SK-N-SH treated with all-trans-retinoic acid at 6 μM for 48 hours (cell line): Measurements from ENCODE around the gene OIT3.

Source experiments
- ARNTL ChIP-seq: fragments of 450-650 bp; formaldehyde crosslinking; IDR thresholded peaks from 2 replicates; pipeline ENCODE4 v1.5.0; 2020; ENCODE audit warnings: low read depth, mild to moderate bottlenecking, moderate library complexity, borderline replicate concordance
- CSDC2 ChIP-seq: fragments of 250-450 bp; sonication (Bioruptor Pico); IDR thresholded peaks from 2 replicates; pipeline ENCODE4 v1.5.0; 2020; ENCODE audit warnings: mild to moderate bottlenecking, moderate library complexity
- ISL1 ChIP-seq: fragments of 250-450 bp; sonication (Bioruptor Pico); IDR thresholded peaks from 2 replicates; pipeline ENCODE4 v2.1.2; 2022; ENCODE audit warnings: mild to moderate bottlenecking, moderate library complexity
- PPARA ChIP-seq: fragments of 250-450 bp; sonication (Bioruptor Pico); IDR thresholded peaks from 2 replicates; pipeline ENCODE4 v1.5.0; 2020; ENCODE audit warnings: mild to moderate bottlenecking, borderline replicate concordance
- RARB ChIP-seq: fragments of 250-450 bp; sonication (Bioruptor Pico); IDR thresholded peaks from 2 replicates; pipeline ENCODE4 v1.8.0; 2021; ENCODE audit warnings: mild to moderate bottlenecking, moderate library complexity
- SNAI2 ChIP-seq: fragments of 250-450 bp; sonication (Bioruptor Pico); IDR thresholded peaks from 2 replicates; pipeline ENCODE4 v1.5.0; 2020; ENCODE audit warnings: mild to moderate bottlenecking, moderate library complexity
- TCF4 ChIP-seq: fragments of 250-450 bp; sonication (Bioruptor Pico); IDR thresholded peaks from 2 replicates; pipeline ENCODE4 v1.8.0; 2021; ENCODE audit warnings: mild to moderate bottlenecking, moderate library complexity, borderline replicate concordance
- TOX ChIP-seq: fragments of 250-450 bp; sonication (Bioruptor Pico); IDR thresholded peaks from 2 replicates; pipeline ENCODE4 v1.8.0; 2021; ENCODE audit warnings: mild to moderate bottlenecking, moderate library complexity, borderline replicate concordance
- ZFP30 ChIP-seq: fragments of 450-650 bp; formaldehyde crosslinking; IDR thresholded peaks from 2 replicates; pipeline ENCODE4 v1.5.0; 2022; ENCODE audit warnings: mild to moderate bottlenecking, moderate library complexity
- ZNF565 ChIP-seq: fragments of 450-650 bp; formaldehyde crosslinking; conservative IDR thresholded peaks from 2 replicates; pipeline ENCODE4 v1.5.0; 2020; ENCODE audit warnings: low read depth, mild to moderate bottlenecking, moderate library complexity
- TF ChIP-seq, protein P1 (sequence below): fragments of 250-450 bp; sonication (Bioruptor Pico); IDR thresholded peaks from 2 replicates; pipeline ENCODE4 v1.8.0; 2021; ENCODE audit warnings: low read depth, mild to moderate bottlenecking, moderate library complexity, borderline replicate concordance
- TF ChIP-seq, protein P2 (sequence below): fragments of 250-450 bp; sonication (Bioruptor Pico); IDR thresholded peaks from 2 replicates; pipeline ENCODE4 v1.5.1; 2021; ENCODE audit warnings: mild to moderate bottlenecking, moderate library complexity
- TF ChIP-seq, protein P3 (sequence below): fragments of 250-450 bp; sonication (Bioruptor Pico); IDR thresholded peaks from 2 replicates; pipeline ENCODE4 v1.5.1; 2020; ENCODE audit warnings: low read depth, mild to moderate bottlenecking, moderate library complexity

DNA sequence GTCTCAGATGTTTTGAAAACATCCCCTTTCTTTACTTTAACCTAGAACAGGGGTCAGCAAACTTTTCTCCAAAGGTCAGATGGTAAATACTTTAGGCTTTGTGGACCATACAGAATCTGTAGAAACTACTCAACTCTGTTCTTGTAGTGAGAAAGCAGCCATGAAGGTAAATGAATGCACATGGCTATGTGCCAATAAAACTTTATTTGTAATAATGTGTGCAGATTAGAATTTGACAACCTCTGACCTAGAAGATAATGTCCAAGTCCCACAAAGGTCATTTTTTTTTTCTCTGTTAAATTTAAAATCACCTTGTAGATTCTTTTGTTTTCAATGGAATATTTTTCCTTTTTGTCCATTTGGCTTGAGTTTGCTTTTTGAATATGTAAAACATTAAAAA lies 17.2 kb downstream of the OIT3 start:
- TF ChIP-seq ISL1 (CRISPR knock-in tag) (no peak), RARB (CRISPR knock-in tag) (no peak), ZNF565 (CRISPR knock-in tag) (no peak), PPARA (CRISPR knock-in tag) (no peak), CSDC2 (CRISPR knock-in tag) (no peak), TCF4 (CRISPR knock-in tag) (no peak), TOX (no peak), ARNTL (CRISPR knock-in tag) (no peak), SNAI2 (no peak), ZFP30 (CRISPR knock-in tag) (no peak)
- TF ChIP-seq, protein P1, sequence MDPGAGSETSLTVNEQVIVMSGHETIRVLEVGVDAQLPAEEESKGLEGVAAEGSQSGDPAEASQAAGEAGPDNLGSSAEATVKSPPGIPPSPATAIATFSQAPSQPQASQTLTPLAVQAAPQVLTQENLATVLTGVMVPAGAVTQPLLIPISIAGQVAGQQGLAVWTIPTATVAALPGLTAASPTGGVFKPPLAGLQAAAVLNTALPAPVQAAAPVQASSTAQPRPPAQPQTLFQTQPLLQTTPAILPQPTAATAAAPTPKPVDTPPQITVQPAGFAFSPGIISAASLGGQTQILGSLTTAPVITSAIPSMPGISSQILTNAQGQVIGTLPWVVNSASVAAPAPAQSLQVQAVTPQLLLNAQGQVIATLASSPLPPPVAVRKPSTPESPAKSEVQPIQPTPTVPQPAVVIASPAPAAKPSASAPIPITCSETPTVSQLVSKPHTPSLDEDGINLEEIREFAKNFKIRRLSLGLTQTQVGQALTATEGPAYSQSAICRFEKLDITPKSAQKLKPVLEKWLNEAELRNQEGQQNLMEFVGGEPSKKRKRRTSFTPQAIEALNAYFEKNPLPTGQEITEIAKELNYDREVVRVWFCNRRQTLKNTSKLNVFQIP, result no peak
- TF ChIP-seq, protein P2, sequence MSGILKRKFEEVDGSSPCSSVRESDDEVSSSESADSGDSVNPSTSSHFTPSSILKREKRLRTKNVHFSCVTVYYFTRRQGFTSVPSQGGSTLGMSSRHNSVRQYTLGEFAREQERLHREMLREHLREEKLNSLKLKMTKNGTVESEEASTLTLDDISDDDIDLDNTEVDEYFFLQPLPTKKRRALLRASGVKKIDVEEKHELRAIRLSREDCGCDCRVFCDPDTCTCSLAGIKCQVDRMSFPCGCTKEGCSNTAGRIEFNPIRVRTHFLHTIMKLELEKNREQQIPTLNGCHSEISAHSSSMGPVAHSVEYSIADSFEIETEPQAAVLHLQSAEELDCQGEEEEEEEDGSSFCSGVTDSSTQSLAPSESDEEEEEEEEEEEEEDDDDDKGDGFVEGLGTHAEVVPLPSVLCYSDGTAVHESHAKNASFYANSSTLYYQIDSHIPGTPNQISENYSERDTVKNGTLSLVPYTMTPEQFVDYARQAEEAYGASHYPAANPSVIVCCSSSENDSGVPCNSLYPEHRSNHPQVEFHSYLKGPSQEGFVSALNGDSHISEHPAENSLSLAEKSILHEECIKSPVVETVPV (CRISPR knock-in tag), result no peak
- TF ChIP-seq, protein P3, sequence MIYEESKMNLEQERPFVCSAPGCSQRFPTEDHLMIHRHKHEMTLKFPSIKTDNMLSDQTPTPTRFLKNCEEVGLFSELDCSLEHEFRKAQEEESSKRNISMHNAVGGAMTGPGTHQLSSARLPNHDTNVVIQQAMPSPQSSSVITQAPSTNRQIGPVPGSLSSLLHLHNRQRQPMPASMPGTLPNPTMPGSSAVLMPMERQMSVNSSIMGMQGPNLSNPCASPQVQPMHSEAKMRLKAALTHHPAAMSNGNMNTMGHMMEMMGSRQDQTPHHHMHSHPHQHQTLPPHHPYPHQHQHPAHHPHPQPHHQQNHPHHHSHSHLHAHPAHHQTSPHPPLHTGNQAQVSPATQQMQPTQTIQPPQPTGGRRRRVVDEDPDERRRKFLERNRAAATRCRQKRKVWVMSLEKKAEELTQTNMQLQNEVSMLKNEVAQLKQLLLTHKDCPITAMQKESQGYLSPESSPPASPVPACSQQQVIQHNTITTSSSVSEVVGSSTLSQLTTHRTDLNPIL, result no peak
